Ishikawa (cell line): ENCODE results near the gene EMSY.

Source experiments
- CEBPB ChIP-seq: IDR thresholded peaks from 2 replicates; pipeline ENCODE4 v1.6.1; 2012
- CREB1 ChIP-seq: IDR thresholded peaks from 2 replicates; pipeline ENCODE4 v1.6.1; 2012; ENCODE audit warnings: low read depth
- EGR1 ChIP-seq: IDR thresholded peaks from 2 replicates; pipeline ENCODE4 v1.6.1; 2012
- EP300 ChIP-seq: IDR thresholded peaks from 2 replicates; pipeline ENCODE4 v1.6.1; 2012; ENCODE audit warnings: borderline replicate concordance
- FOXM1 ChIP-seq: IDR thresholded peaks from 2 replicates; pipeline ENCODE4 v1.6.1; 2012; ENCODE audit warnings: low read depth, borderline replicate concordance
- MAX ChIP-seq: IDR thresholded peaks from 2 replicates; pipeline ENCODE4 v1.6.1; 2012
- NFIC ChIP-seq: IDR thresholded peaks from 2 replicates; pipeline ENCODE4 v1.6.1; 2012
- RAD21 ChIP-seq: IDR thresholded peaks from 2 replicates; pipeline ENCODE4 v1.6.1; 2012; ENCODE audit warnings: low read depth
- REST ChIP-seq: IDR thresholded peaks from 2 replicates; pipeline ENCODE4 v1.6.1; 2012; ENCODE audit warnings: low read depth, mild to moderate bottlenecking
- TAF1 ChIP-seq: IDR thresholded peaks from 2 replicates; pipeline ENCODE4 v1.6.1; 2012; ENCODE audit warnings: low read depth, mild to moderate bottlenecking
- TCF12 ChIP-seq: IDR thresholded peaks from 2 replicates; pipeline ENCODE4 v1.6.1; 2012; ENCODE audit warnings: low read depth
- TEAD4 ChIP-seq: IDR thresholded peaks from 2 replicates; pipeline ENCODE4 v1.6.1; 2012
- USF1 ChIP-seq: IDR thresholded peaks from 2 replicates; pipeline ENCODE4 v1.6.1; 2012
- YY1 ChIP-seq: IDR thresholded peaks from 2 replicates; pipeline ENCODE4 v1.6.1; 2012; ENCODE audit warnings: low read depth
- ZBTB7A ChIP-seq: IDR thresholded peaks from 2 replicates; pipeline ENCODE4 v1.6.1; 2012; ENCODE audit warnings: low read depth

EMSY gene

GRCh38 chr11:76592025-76592914 lies 147.5 kb downstream of the EMSY start:
- TF ChIP-seq FOXM1 (no peak), ZBTB7A (no peak), CREB1 (no peak), TCF12 (no peak), YY1 (no peak), CEBPB (no peak), REST (no peak)

- TF ChIP-seq USF1 = no peak
- no peak for TF ChIP-seq RAD21
Observed at GRCh38 chr11:76592961-76593360, 148.1 kb downstream of the EMSY start.

- TF ChIP-seq TAF1 (no peak), RAD21 (no peak), MAX (no peak), ZBTB7A (no peak), REST (no peak), CREB1 (no peak), YY1 (no peak), TEAD4 (no peak), TCF12 (no peak), CEBPB (no peak), NFIC (no peak), EGR1 (no peak)
Observed at GRCh38 chr11:76596652-76597051, 151.8 kb downstream of the EMSY start.

- no peak for TF ChIP-seq FOXM1
- no peak for TF ChIP-seq USF1
- no peak for TF ChIP-seq REST
- no peak for TF ChIP-seq RAD21
- TF ChIP-seq CEBPB = no peak
- no peak for TF ChIP-seq TAF1
- TF ChIP-seq NFIC = no peak
- no peak for TF ChIP-seq YY1
- TF ChIP-seq TEAD4 = no peak
- TF ChIP-seq TCF12 = no peak
- TF ChIP-seq CREB1 = no peak
- no peak for TF ChIP-seq EP300
- TF ChIP-seq EGR1 = no peak
- TF ChIP-seq MAX = no peak
- TF ChIP-seq ZBTB7A = no peak
Observed at GRCh38 chr11:76597533-76598425, 153.0 kb downstream of the EMSY start.
